Aorta (tissue), 5 donors: ENCODE measurements around the gene LRTM2. TPM values are rescaled to one million over a fixed set of nuclear protein-coding genes. Genes with fewer than 3 reads are reported as not detected.

Experiments used
- ATAC-seq: fragments of 200-7000 bp; cut with Tn5 transposase; one replicate; pipeline ENCODE4 v1.9.1; 2022; ENCODE audit warnings: moderate library complexity; ENCODE audit not compliant: low FRiP score
- DNase-seq, 2 donors: peaks; one replicate each; pipeline ENCODE4 v3.0.0-alpha.2; 2020
- H3K27ac ChIP-seq, 2 donors: one replicate each; pipeline ENCODE4 v1.5.1; 2013; ENCODE audit warnings: low read length in 2 of 2, mild to moderate bottlenecking in 2 of 2, moderate library complexity in 2 of 2, control low read depth in 1 of 2, inconsistent platforms in 1 of 2, low read depth in 1 of 2
- H3K27me3 ChIP-seq, 2 donors: one replicate each; pipeline ENCODE4 v1.6.1; 2013; ENCODE audit warnings: control low read depth in 1 of 2, low read length in 1 of 2, mild to moderate bottlenecking in 1 of 2, moderate library complexity in 1 of 2; ENCODE audit not compliant: insufficient read depth in 2 of 2, control insufficient read depth in 1 of 2
- H3K36me3 ChIP-seq, 2 donors: one replicate each; pipeline ENCODE4 v1.6.1; 2013; ENCODE audit warnings: control low read depth in 1 of 2, low read length in 1 of 2, mild to moderate bottlenecking in 1 of 2; ENCODE audit not compliant: insufficient read depth in 2 of 2, control insufficient read depth in 1 of 2
- H3K4me1 ChIP-seq, 2 donors: one replicate each; pipeline ENCODE4 v1.6.1; 2013; ENCODE audit warnings: low read length in 2 of 2, control low read depth in 1 of 2, mild to moderate bottlenecking in 1 of 2, moderate library complexity in 1 of 2; ENCODE audit not compliant: insufficient read depth in 2 of 2, control insufficient read depth in 1 of 2
- H3K4me3 ChIP-seq, 2 donors: one replicate each; pipeline ENCODE4 v1.5.1; 2013; ENCODE audit warnings: low read length in 2 of 2, control low read depth in 1 of 2, mild to moderate bottlenecking in 1 of 2
- H3K9me3 ChIP-seq: one replicate; pipeline ENCODE4 v1.6.1; 2013; ENCODE audit warnings: mild to moderate bottlenecking, low read length; ENCODE audit not compliant: control insufficient read depth
- WGBS, 2 donors: extraction: QIAGEN DNeasy Blood & Tissue Kit; methylation state at CpG; one replicate each; pipeline ENCODE4 v1.1.7; 2013; 5-methylcytosine and 5-hydroxymethylcytosine counted together
- intact Hi-C, 2 donors: fragments of 100-400 bp; cut with DNase I; formaldehyde crosslinking; loops; one replicate each; pipeline versions ENCODE4 v1.14.2 to v1.15.0; 2022
- polyA plus RNA-seq, 2 donors: library from polyadenylated mRNA; stranded (reverse); fragments of 200-250 nt; gene quantifications; one replicate each; pipeline ENCODE4 v1.2.3, GENCODE V29; 2013
- total RNA-seq, 2 donors: library from RNA; stranded (reverse); fragmentation: NEBNext Ultra II Directional; extraction: Animal tissue kit (Norgen Biotek cat#: 25700); gene quantifications; one replicate each; pipeline ENCODE4 v1.2.1, GENCODE V29; 2021
- donor health status: healthy with polysubstance abuse.
- donor health status: Bipolar disorder and iron deficiency.
- donor health status: DM: no; HTN: no; CAD: no.
- donor health status: DM: no; HTN: no; CAD: no.
- donor health status: DM: yes; HTN: yes; CAD: no.

LRTM2 gene
- total and polyA plus RNA-seq, 4 donors, result not detected

DNA sequence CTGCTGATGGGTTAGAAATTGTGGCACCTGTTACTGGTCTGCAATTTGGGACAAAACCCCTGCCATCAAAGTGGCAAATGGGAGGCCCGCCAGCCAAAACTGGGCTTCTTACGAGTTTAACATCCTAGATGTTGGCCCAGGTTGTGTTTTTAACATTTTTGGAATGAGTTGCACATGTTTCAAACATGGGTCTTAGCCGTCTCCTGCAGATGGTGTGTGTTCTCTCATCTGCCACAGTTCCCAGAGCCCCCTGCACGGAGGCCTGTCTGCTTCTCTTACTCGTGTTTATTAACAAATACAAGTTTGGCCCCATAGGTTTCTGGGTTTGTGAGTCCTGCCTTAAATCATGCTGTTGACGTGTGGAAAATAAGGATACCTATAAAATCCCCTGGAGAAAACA lies 51.6 kb downstream of the LRTM2 start:
- 76 to 78% methylated on average over 6 of the region's 6 CpGs for WGBS, 2 donors
- no peak for ATAC-seq
- Histone ChIP-seq H3K9me3 (peaks cover 4% of the 10 kb centered on the region), H3K27ac (no peak overlapping the region), H3K27me3 (peaks cover 0 to 2% of the 10 kb centered on the region in 2 donors), H3K4me1 (no peaks in the 10 kb centered on the region), H3K36me3 (no peaks in the 10 kb centered on the region), H3K4me3 (no peak overlapping the region)
- intact Hi-C loops, result no loop called here
- DNase-seq, result no peak

DNA sequence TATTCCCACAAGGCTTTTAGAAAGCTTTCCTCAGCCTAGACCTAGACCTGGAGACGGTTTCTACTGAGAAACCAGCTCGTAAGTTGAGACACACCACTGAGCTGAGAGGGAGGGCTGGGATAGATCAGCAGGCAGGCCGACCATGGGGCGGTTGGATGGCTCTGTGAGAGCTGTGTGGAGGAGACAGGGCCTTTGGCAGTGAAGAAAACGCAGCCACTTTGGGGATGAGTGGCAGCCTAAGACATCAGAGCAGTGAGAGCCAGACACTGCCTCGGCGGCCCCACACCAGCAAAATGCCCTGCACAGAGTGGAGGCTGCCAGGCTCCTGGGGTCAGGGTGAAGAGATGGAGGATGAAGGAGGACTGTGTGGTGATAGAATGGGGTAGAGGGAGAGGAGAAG lies 52.1 kb downstream of the LRTM2 start:
- peaks cover 4% of the 10 kb centered on the region for H3K9me3 ChIP-seq
- DNase-seq, result no peak
- H3K4me3 ChIP-seq, result no peak overlapping the region
- WGBS, 2 donors, result 94 to 95% methylated on average over 7 of the region's 7 CpGs
- H3K4me1 ChIP-seq, result no peaks in the 10 kb centered on the region
- no peaks in the 10 kb centered on the region for H3K36me3 ChIP-seq
- intact Hi-C loops, result no loop called here
- no peak for ATAC-seq
- H3K27me3 ChIP-seq, result peaks cover 0 to 2% of the 10 kb centered on the region in 2 donors
- H3K27ac ChIP-seq, result no peak overlapping the region

DNA sequence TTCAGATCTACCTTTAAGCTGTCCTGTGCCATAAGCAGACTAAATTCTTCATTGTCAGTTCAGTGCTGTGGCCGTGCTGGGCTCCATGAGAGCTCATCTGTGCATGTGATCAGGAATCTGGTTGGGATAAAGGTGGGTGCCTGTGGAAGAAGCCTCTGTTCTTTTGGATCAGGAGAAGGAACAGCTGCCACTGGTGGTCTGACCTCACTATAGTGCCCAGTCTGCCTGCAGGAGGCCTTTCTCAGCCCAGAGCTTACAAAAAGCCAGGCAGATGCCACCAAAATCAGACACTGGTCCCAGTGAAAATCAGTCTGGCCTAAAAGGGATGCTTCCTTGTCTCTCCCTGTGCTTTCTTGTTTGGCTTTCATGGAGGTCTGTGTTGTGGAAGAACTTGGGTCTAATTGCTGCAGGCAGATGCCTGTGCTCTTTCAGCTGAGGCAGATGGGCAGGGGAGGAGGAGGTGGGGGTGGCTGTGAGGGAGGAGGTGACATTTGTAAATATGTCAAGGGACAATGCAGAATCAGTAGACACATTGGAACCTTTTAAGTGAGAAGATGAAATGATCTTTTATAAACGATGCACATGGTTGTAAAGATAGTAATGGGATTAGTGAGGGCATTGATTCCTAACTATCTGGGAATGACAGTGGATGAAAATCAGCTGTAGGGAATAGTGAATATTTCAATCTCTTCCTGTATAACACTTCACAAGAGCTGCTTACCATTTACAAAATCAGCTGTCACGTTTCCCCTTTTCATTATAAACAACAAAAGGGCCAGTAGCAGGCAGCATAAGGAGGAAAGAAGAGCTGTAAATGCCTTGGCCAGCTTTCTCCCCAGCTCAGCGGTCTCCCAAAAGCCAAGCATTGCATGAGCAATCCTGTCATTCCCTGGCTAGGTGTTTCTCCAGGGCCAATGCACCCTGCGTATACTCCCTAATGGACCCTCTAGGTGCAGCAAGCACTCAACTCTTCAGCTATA lies 53.5 kb downstream of the LRTM2 start:
- H3K4me1 ChIP-seq, result no peaks in the 10 kb centered on the region
- DNase-seq (no peak), ATAC-seq (no peak)
- no peak overlapping the region for H3K27ac ChIP-seq
- peaks cover 0 to 2% of the 10 kb centered on the region in 2 donors for H3K27me3 ChIP-seq
- H3K9me3 ChIP-seq, result peaks cover 3% of the 10 kb centered on the region
- 93 to 94% methylated on average over 5 of the region's 5 CpGs for WGBS, 2 donors
- intact Hi-C loops, result no loop called here
- no peaks in the 10 kb centered on the region for H3K36me3 ChIP-seq
- H3K4me3 ChIP-seq, result no peak overlapping the region

DNA sequence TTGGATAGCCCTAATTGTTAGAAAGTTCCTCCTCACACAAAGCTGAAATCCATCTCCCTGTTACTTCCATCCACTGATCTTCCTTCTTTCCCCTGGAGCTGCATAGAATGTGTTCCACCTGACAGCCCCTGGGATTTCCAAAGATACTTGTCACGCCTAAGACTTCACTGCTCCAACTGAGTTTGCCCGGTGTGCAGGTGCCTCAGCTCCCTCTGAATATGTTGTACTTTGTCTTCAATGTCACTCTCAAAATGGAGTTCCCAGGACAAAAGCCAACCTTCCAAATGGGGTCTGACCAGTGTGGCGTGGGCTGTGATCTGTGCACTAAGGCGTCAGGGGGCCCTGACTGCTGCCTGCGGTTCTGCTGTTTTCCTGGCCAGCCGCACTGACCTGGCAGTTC lies 55.2 kb downstream of the LRTM2 start:
- intact Hi-C loops, result no loop called here
- 70 to 86% methylated on average over 6 of the region's 6 CpGs for WGBS, 2 donors

DNA sequence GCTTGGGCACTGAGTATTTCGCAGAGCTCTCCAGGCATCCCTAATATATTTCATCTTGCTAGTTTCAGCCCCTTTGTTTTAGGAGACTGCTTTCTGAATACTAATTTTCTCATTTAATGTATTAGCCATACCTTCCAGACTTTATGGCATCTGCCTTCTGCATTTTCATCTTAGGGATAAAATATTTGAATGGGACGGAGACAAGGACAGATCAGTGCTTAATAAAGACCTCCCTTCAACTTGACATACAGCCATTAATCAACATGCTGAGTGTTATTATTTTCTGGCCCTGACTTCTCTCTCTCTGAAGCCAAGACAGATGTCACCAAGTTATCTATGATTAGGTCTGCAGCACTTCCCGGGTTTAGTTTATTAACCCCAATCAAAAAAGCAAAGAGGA lies 55.7 kb downstream of the LRTM2 start:
- intact Hi-C loops, result no loop called here
- Histone ChIP-seq H3K27me3 (peaks cover 0 to 2% of the 10 kb centered on the region in 2 donors), H3K9me3 (no peaks in the 10 kb centered on the region), H3K36me3 (no peaks in the 10 kb centered on the region), H3K4me3 (no peak overlapping the region), H3K4me1 (no peaks in the 10 kb centered on the region), H3K27ac (no peak overlapping the region)
- ATAC-seq, result no peak
- no peak for DNase-seq
- 77% methylated on average over 3 of the region's 3 CpGs for WGBS, 2 donors

More for the DNA sequence above, 55.2 kb downstream of the LRTM2 start:
- ATAC-seq (no peak), DNase-seq (no peak)
- no peak overlapping the region for H3K27ac ChIP-seq
- no peaks in the 10 kb centered on the region for H3K36me3 ChIP-seq
- H3K4me3 ChIP-seq, result no peak overlapping the region
- no peaks in the 10 kb centered on the region for H3K4me1 ChIP-seq
- H3K9me3 ChIP-seq, result no peaks in the 10 kb centered on the region
- peaks cover 0 to 2% of the 10 kb centered on the region in 2 donors for H3K27me3 ChIP-seq

DNA sequence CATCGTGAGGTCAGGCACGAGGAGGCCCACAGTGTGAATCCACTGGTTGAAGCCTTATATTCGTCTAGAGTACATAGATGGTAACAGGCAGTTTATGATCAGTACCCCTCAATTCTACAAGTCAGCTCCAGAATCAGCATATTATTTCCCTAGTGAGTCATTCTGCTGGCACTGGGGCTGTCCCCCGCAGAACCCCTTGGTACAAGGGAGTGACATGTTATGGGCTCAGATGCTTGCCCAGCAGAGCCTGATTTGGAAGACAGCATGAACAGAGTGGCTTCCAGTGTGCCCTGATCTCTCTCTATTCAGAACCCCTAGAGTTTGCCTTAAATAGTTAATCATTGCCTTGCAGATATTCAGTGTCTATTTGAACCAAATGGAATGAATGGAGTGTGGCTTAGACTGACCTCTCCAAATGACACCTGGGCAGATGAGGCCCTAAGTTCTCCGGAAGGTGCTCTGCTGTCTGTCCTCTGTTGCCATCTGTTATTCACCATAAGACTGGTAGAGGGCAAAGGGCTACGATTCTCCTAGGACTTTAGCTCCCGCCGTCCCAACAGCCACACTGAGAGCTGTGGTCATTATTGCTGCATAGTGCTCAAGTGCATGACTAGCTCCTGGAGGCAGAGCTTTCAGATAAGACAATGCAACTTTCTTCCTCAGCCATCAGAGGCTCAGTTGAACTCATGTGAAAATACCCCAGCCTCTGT lies 57.0 kb downstream of the LRTM2 start:
- Histone ChIP-seq H3K4me1 (no peaks in the 10 kb centered on the region), H3K36me3 (no peaks in the 10 kb centered on the region), H3K27ac (no peak overlapping the region), H3K9me3 (no peaks in the 10 kb centered on the region), H3K4me3 (no peak overlapping the region), H3K27me3 (peaks cover 0 to 2% of the 10 kb centered on the region in 2 donors)
- intact Hi-C loops, result no loop called here
- no peak for ATAC-seq
- 91% methylated on average over 8 of the region's 8 CpGs for whole genome bisulfite sequencing, 2 donors
- no peak for DNase-seq

DNA sequence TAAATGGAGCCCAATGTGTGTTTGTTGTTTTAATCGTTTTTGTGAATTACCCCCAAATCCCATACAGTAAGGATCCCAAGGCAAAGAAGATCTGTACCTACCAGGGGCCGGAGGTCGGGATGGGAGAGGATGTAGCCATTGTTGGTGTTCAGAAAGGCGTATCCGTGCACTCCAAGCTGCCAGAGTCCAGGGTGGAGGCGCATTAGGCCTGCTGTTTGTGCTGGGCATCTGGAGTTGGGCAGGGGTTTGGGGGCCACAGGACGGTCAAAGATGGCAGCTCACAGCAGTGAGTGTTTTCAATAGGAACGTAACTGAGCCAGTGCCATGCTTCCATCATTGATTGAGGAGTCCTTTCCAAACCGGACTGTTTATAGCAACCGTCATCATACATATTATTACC lies 57.8 kb downstream of the LRTM2 start:
- WGBS, 2 donors, result 93 to 94% methylated on average over 10 of the region's 10 CpGs
- no peak for DNase-seq

DNA sequence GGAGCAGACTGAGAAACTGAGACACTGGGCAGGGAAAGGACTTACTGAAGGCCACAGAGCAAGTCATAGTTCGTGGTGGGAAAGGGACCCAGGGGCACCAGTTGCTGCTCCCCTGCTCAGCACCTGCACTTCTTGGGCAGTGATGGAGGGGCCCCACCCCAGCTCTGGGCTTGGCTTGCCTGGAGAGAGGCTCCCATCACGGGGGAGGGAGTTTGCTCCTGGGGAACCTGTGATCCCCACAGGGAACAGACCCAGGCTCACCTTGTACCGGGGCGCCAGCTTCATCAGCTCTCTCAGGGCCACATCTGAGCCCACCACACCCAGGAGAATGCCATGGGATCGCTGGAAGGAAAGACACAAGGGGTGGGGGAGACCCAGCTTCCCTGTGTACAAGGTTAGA lies 58.3 kb downstream of the LRTM2 start:
- ATAC-seq (no peak), DNase-seq (no peak)
- Histone ChIP-seq H3K27ac (no peak overlapping the region), H3K4me1 (no peaks in the 10 kb centered on the region), H3K9me3 (no peaks in the 10 kb centered on the region), H3K36me3 (no peaks in the 10 kb centered on the region), H3K4me3 (no peak overlapping the region), H3K27me3 (peaks cover 0 to under 1% of the 10 kb centered on the region in 2 donors)
- intact Hi-C loops, result no loop called here
- WGBS, 2 donors, result 91 to 93% methylated on average over 5 of the region's 5 CpGs

More for the DNA sequence above, 57.8 kb downstream of the LRTM2 start:
- no peaks in the 10 kb centered on the region for H3K9me3 ChIP-seq
- intact Hi-C loops, result no loop called here
- H3K27me3 ChIP-seq, result peaks cover 0 to 2% of the 10 kb centered on the region in 2 donors
- H3K36me3 ChIP-seq, result no peaks in the 10 kb centered on the region
- no peaks in the 10 kb centered on the region for H3K4me1 ChIP-seq
- H3K27ac ChIP-seq, result no peak overlapping the region
- H3K4me3 ChIP-seq, result no peak overlapping the region
- ATAC-seq, result no peak
